Activated CD4-positive, alpha-beta memory T cell treated with anti-CD3 and anti-CD28 coated beads, Interleukin-2, amount 10 ng/mL, durations not matched to agents 7 days and 5 days (primary cell): ENCODE results near the gene TNFRSF18. TPM values are rescaled to one million over a fixed set of nuclear protein-coding genes. Genes with fewer than 3 reads are reported as not detected.

Experiments used
- CTCF ChIA-PET: fragments of 350-600 bp; sonication (Branson Sonifier 250); formaldehyde crosslinking; loops from one replicate; lab custom pipeline; 2021; ENCODE audit warnings: antibody characterized with exemption, inconsistent platforms; lab: Charles Lee
- POLR2A ChIA-PET: fragments of 350-600 bp; sonication (Branson Sonifier 250); formaldehyde crosslinking; loops from one replicate; lab custom pipeline; 2021; ENCODE audit warnings: antibody characterized with exemption; lab: Charles Lee
- DNase-seq: peaks from one replicate; pipeline ENCODE4 v3.0.0-alpha.2; 2020
- H3K27ac Mint-ChIP-seq: one replicate; pipeline ENCODE4 v1.8.0; 2021; ENCODE audit warnings: mild to moderate bottlenecking, mixed read lengths
- H3K27me3 Mint-ChIP-seq: one replicate; pipeline ENCODE4 v1.8.0; 2021; ENCODE audit warnings: mixed read lengths
- H3K36me3 Mint-ChIP-seq: one replicate; pipeline ENCODE4 v1.8.0; 2021; ENCODE audit warnings: low read depth, mixed read lengths
- H3K4me1 Mint-ChIP-seq: one replicate; pipeline ENCODE4 v1.8.0; 2021; ENCODE audit warnings: mixed read lengths
- H3K4me3 Mint-ChIP-seq: one replicate; pipeline ENCODE4 v1.8.0; 2021; ENCODE audit warnings: mild to moderate bottlenecking, mixed read lengths
- H3K9me3 Mint-ChIP-seq: one replicate; pipeline ENCODE4 v1.8.0; 2021; ENCODE audit warnings: mixed read lengths
- total RNA-seq, 2 experiments: library from RNA; stranded (reverse); gene quantifications; one replicate each; pipeline ENCODE4 v1.2.3, GENCODE V29; 2021

TNFRSF18 gene
- total RNA-seq, 2 experiments from 2014 or later: 115 to 116 TPM

- H3K4me3 Mint-ChIP-seq: peak overlapping the region; percentile 85
- peaks cover 54% of the 10 kb centered on the region for H3K36me3 Mint-ChIP-seq
- ChIA-PET POLR2A (interaction anchor here (0.8 to 3.2 kb wide), 15 partner anchors 9 to 167 kb away, joined by 3 to 21 read pairs (median 9); partner anchors contain the start of genes TNFRSF18, TNFRSF4 and UBE2J2), CTCF (interaction anchor here (0.8 to 3.7 kb wide), 11 partner anchors 11 to 212 kb away, joined by 3 to 47 read pairs (median 3); partner anchors contain the start of gene UBE2J2)
- H3K4me1 Mint-ChIP-seq: peaks cover 41% of the 10 kb centered on the region
- H3K9me3 Mint-ChIP-seq: peaks cover 3% of the 10 kb centered on the region
- no peak for DNase-seq
- H3K27me3 Mint-ChIP-seq: no peaks in the 10 kb centered on the region
- H3K27ac Mint-ChIP-seq: peak overlapping the region; percentile 91
Measured at GRCh38 chr1:1230656-1231399, 24.4 kb upstream of the TNFRSF18 start.

DNA sequence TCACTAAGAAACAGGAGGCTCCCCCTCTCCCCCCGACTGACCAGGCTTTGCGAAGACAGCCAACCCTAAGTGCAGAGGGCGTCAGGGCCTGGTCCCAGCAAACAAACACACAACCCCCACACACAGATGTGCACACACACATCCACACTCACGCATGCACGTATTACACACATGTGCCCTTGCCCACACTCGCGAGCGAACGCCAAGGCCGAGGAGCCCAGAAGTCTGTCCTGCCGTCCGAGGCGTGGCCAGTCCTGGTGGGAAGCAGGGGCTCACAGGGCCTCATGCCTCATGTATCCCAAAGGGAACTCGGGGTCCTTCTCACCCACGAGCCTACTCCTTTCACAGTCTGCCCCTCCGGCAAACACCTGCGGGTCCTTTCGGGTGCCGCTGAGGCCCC lies 23.4 kb upstream of the TNFRSF18 start:
- Mint-ChIP-seq H3K9me3 (peaks cover 5% of the 10 kb centered on the region), H3K27ac (peak overlapping the region; percentile 91), H3K4me1 (peaks cover 44% of the 10 kb centered on the region), H3K27me3 (no peaks in the 10 kb centered on the region), H3K36me3 (peaks cover 65% of the 10 kb centered on the region), H3K4me3 (peak overlapping the region; percentile 85)
- POLR2A ChIA-PET: interaction anchor here (2.0 to 3.2 kb wide), 4 partner anchors 11 to 108 kb away, joined by 11 to 19 read pairs (median 14); partner anchors contain the start of gene TNFRSF4
- CTCF ChIA-PET: interaction anchor here (1.1 to 3.7 kb wide), 2 partner anchors 10 to 108 kb away, joined by 3 to 47 read pairs; no protein-coding TSS in a partner anchor
- DNase-seq: no peak

DNA sequence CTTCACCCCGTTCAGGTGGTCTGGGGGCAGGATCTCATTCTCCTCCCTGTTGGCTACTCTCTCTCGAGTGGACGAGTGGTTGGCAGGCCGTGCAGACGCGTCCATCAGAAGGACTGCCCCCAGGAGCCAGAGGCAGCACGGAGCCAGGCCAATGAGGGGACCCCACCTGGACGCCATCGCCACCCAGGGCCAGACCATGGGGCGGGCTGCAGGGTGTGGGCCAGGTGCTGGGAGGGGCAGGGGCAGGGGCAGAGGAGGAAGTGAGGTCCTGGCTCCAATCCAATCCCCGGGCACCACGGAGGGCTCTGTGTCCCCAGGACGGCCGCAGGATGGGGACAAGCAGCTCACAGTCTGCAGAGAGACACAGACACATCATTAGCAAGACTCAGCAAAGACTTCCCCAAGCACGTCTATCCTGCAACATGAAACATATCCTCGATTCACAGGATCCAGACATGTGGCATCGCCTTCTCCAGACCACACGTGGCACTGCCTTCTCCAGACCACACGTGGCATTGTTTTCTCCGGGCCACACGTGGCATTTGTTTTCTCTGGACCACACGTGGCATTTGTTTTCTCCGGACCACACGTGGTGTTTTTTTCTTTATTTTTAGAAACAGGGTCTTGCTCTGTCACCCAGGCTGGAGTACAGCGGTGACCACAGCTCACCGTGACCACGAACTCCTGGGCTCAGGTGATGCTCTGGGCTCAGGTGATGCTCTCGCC lies 22.4 kb upstream of the TNFRSF18 start:
- POLR2A ChIA-PET: interaction anchor here (0.6 kb wide), 1 partner anchor 33 kb away, joined by 3 read pairs; no protein-coding TSS in a partner anchor
- Mint-ChIP-seq H3K4me1 (peaks cover 34% of the 10 kb centered on the region), H3K9me3 (peaks cover 5% of the 10 kb centered on the region), H3K27me3 (no peaks in the 10 kb centered on the region), H3K27ac (no peak overlapping the region), H3K4me3 (no peak overlapping the region), H3K36me3 (peaks cover 65% of the 10 kb centered on the region)
- no peak for DNase-seq
- CTCF ChIA-PET: interaction anchor here (1.1 to 3.7 kb wide), 2 partner anchors 9 to 107 kb away, joined by 3 to 47 read pairs; no protein-coding TSS in a partner anchor

DNA sequence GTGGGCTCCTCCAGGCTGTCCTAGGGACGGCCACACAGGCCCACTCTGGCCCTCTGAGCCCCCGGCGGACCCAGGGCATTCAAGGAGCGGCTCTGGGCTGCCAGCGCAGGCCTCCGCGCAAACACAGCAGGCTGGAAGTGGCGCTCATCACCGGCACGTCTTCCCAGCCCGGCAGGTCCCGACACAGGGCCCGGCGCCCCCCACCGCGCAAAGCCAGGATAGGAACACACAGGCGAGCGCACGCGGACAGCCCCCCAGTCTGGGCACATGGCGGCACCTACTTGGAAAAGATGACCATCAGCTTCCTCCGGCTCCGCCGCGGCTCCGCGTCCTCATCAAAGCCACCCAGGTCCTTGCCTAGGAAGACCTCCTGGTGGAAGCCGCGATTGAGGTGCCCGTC lies 21.8 kb upstream of the TNFRSF18 start:
- POLR2A ChIA-PET: no interaction called here
- Mint-ChIP-seq H3K9me3 (peaks cover 2% of the 10 kb centered on the region), H3K4me1 (peaks cover 30% of the 10 kb centered on the region), H3K36me3 (peaks cover 65% of the 10 kb centered on the region), H3K27me3 (no peaks in the 10 kb centered on the region), H3K4me3 (no peak overlapping the region), H3K27ac (no peak overlapping the region)
- CTCF ChIA-PET: no interaction called here
- DNase-seq: no peak

DNA sequence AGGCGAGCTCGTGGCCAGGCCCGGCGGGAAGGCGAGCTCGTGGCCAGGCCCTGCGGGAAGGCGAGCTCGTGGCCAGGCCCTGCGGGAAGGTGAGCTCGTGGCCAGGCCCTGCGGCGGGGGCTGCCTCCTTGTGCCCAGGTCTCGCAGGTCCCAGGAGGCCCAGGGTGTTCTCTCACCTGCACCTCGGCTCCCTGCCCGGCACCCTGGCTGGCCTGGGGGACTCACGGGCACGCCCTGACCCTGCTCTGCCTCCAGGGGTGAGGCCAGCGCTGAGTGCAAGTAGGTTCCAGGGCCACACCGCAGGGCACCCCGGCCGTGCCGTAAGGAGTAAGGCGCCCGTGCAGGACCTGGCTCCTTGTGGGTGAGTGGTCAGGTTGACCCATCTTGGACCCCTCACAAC lies 21.0 kb upstream of the TNFRSF18 start:
- H3K27ac Mint-ChIP-seq: no peak overlapping the region

GRCh38 chr1:1226566-1227362 lies 20.4 kb upstream of the TNFRSF18 start:
- ChIA-PET CTCF (no interaction called here), POLR2A (interaction anchor here (0.9 to 1.6 kb wide), 2 partner anchors 14 to 68 kb away, joined by 3 to 4 read pairs; no protein-coding TSS in a partner anchor)
- H3K4me3 Mint-ChIP-seq: no peak overlapping the region
- H3K4me1 Mint-ChIP-seq: peaks cover 34% of the 10 kb centered on the region
- H3K27ac Mint-ChIP-seq: no peak overlapping the region
- H3K9me3 Mint-ChIP-seq: peaks cover 2% of the 10 kb centered on the region
- no peaks in the 10 kb centered on the region for H3K27me3 Mint-ChIP-seq
- H3K36me3 Mint-ChIP-seq: peaks cover 76% of the 10 kb centered on the region
- no peak for DNase-seq

More for the DNA sequence above, 21.0 kb upstream of the TNFRSF18 start:
- CTCF ChIA-PET: no interaction called here
- H3K27me3 Mint-ChIP-seq: no peaks in the 10 kb centered on the region
- H3K9me3 Mint-ChIP-seq: peaks cover 2% of the 10 kb centered on the region
- POLR2A ChIA-PET: interaction anchor here (0.9 to 1.6 kb wide), 2 partner anchors 15 to 67 kb away, joined by 3 to 4 read pairs; no protein-coding TSS in a partner anchor
- no peak for DNase-seq
- peaks cover 34% of the 10 kb centered on the region for H3K4me1 Mint-ChIP-seq
- peaks cover 73% of the 10 kb centered on the region for H3K36me3 Mint-ChIP-seq
- no peak overlapping the region for H3K4me3 Mint-ChIP-seq

DNA sequence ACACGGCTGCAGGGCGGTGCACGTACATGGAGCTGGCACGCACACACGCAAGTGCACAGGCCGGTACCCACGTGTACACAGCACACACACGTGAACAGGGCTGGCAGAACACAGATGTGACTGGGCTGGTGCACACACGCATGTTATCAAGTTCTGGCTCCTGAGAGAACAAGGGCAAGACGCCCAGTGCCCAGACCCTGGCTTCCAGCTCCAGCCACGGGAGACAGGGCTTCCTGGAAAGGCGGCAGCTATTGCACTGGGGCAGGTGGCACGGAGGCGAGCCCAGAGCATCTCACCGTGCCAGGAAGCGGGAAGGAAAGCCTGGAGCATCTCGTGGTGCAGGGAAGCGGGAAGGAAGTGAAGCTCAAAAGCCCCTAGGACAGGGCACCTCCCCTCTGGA lies 19.5 kb upstream of the TNFRSF18 start:
- H3K4me1 Mint-ChIP-seq: peaks cover 31% of the 10 kb centered on the region
- peaks cover 79% of the 10 kb centered on the region for H3K36me3 Mint-ChIP-seq
- H3K9me3 Mint-ChIP-seq: peaks cover 2% of the 10 kb centered on the region
- H3K27ac Mint-ChIP-seq: peak overlapping the region; percentile 48
- POLR2A ChIA-PET: interaction anchor here (1.6 kb wide), 1 partner anchor 13 kb away, joined by 4 read pairs; no protein-coding TSS in a partner anchor
- CTCF ChIA-PET: no interaction called here
- DNase-seq: no peak
- H3K27me3 Mint-ChIP-seq: no peaks in the 10 kb centered on the region
- H3K4me3 Mint-ChIP-seq: no peak overlapping the region

- no peak for DNase-seq
- H3K9me3 Mint-ChIP-seq: peaks cover 2% of the 10 kb centered on the region
- H3K27me3 Mint-ChIP-seq: no peaks in the 10 kb centered on the region
- POLR2A ChIA-PET: interaction anchor here (1.4 kb wide), 1 partner anchor 12 kb away, joined by 3 read pairs; no protein-coding TSS in a partner anchor
- peaks cover 80% of the 10 kb centered on the region for H3K36me3 Mint-ChIP-seq
- H3K4me3 Mint-ChIP-seq: no peak overlapping the region
- H3K4me1 Mint-ChIP-seq: peaks cover 31% of the 10 kb centered on the region
- H3K27ac Mint-ChIP-seq: peak overlapping the region; percentile 48
- CTCF ChIA-PET: no interaction called here
Measured at GRCh38 chr1:1225238-1225845, 18.9 kb upstream of the TNFRSF18 start.

DNA sequence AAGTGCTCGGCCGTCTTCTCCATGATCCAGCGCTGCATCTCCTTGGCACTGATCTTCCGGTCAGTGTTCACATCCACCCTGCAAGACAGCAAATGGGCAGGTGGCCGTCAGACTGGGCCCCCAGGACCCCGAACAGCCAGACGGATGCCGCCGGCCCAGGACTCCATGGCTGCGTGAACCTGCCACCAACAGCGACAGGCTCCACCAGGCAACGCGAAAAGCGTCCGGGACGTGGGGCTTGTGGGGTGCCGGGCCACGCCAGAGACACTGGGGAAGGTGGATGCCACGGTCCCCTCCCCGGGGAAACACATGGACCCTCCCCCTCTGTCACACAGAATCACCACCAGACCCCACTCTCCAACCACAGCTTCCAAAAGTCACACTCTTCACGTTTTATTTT lies 17.5 kb upstream of the TNFRSF18 start:
- CTCF ChIA-PET: no interaction called here
- no peak for DNase-seq
- Mint-ChIP-seq H3K9me3 (peaks cover 5% of the 10 kb centered on the region), H3K4me1 (peaks cover 33% of the 10 kb centered on the region), H3K27me3 (no peaks in the 10 kb centered on the region), H3K4me3 (no peak overlapping the region), H3K36me3 (peaks cover 82% of the 10 kb centered on the region), H3K27ac (no peak overlapping the region)
- POLR2A ChIA-PET: no interaction called here

- no peak for DNase-seq
- Mint-ChIP-seq H3K4me1 (peaks cover 36% of the 10 kb centered on the region), H3K27me3 (no peaks in the 10 kb centered on the region), H3K4me3 (no peak overlapping the region), H3K27ac (no peak overlapping the region), H3K9me3 (peaks cover 5% of the 10 kb centered on the region), H3K36me3 (peaks cover 81% of the 10 kb centered on the region)
- POLR2A ChIA-PET: interaction anchor here (1.2 to 3.1 kb wide), 2 partner anchors 8 to 10 kb away, joined by 3 to 10 read pairs; no protein-coding TSS in a partner anchor
- CTCF ChIA-PET: no interaction called here
Measured at GRCh38 chr1:1223321-1223720, 16.9 kb upstream of the TNFRSF18 start.

DNA sequence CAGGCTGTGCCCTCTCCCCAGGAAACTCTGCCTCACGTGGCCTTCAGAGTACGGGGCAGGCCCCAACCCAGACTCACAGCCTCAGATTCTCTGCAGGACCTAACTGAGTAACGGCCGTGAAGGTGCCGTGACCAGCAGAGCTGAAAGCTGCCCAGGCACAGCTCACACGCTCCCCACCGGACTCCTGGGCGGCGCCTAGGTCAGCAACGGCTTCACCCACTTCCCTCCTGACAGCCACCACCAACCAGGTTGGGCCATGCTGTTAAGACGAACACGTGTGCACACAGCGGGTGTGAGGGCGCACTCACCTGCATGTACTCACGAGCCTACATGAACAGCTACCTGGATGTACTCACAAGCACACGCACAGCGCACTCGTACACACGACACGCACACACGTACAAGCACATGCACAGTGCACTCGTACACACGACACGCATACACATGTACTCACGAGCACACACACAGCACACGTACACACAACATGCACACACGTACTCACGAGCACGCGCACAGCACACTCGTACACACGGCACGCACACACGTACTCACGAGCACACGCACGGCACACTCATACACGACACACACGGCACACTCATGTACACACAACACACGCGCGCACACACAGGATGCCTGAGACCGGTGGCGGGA lies 16.3 kb upstream of the TNFRSF18 start:
- ChIA-PET CTCF (no interaction called here), POLR2A (interaction anchor here (1.2 to 3.1 kb wide), 2 partner anchors 8 to 10 kb away, joined by 3 to 10 read pairs; no protein-coding TSS in a partner anchor)
- peaks cover 85% of the 10 kb centered on the region for H3K36me3 Mint-ChIP-seq
- H3K9me3 Mint-ChIP-seq: peaks cover 5% of the 10 kb centered on the region
- H3K27ac Mint-ChIP-seq: no peak overlapping the region
- H3K4me1 Mint-ChIP-seq: peaks cover 42% of the 10 kb centered on the region
- DNase-seq: no peak
- H3K27me3 Mint-ChIP-seq: no peaks in the 10 kb centered on the region
- no peak overlapping the region for H3K4me3 Mint-ChIP-seq
